ENCODE results near the gene TRIM47.
"Not testable (repeated sequence)": the region's sequence is repeated elsewhere in the genome, so short reads cannot be mapped to it uniquely, and the experiment has no call there.

TRIM47 gene

GRCh38 chr17:75891022-75891604 lies 12.7 kb upstream of the TRIM47 start:
- no peak for DNase-seq

DNA sequence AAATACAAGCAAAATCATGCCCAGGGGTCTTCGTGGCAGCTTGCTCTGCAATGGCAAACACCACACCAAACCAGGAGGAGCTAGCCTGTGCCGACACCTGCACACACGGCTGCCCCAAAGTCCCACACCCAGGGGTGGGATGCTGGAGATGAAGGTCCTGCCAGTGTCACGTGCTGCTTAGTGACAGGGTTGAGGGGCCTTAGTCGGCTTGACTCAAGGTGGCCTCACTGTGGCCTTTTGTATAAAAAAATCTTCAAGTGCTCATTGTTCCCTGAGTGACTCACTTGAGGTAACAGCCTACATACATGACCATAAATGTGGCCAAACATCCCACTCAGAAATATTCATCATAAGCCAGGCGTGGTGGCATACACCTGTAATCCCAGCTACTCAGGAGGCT lies 11.1 kb upstream of the TRIM47 start:
- DNase-seq: no peak

DNA sequence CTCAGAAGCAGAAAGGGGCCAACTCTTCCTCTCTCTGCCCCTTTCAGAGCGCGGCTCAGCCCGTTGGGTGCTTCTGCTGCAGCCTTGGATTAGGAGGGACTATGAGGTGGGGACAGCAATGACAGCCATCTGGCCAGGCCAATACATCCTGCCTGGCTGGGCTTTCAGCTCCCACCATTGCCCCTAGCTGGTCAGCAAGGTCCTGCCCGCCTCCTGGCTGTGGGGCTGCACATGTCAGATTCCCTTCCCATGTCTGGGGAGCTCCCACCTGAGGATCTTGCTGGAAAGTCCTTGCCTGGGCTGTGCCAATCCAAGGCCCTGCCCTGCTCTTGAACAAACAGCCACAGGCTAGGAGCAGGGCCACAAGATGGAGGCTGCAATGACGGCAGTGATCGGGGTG lies 10.1 kb upstream of the TRIM47 start:
- DNase-seq: no peak

GRCh38 chr17:75885860-75886259 lies 7.5 kb upstream of the TRIM47 start:
- not testable (repeated sequence) for DNase-seq

DNA sequence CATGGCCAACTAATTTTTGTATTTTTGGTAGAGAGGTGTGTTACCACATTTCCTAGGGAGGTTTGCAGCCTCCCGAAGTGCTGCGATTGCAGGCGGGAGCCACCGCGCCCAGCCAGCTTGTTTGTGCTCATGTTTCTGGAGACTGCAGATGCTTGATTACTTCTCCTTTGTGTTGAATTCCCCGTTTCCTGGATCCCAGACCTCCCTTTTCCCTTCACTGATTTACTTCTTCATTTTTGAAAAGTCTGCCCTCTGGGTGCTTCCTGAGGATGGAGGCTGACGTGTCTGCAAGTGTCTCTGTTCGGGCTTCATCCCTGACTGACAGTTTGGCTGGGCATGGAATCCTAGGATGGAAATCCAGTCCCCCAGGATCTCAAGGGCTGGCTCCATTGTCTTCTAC lies 7.0 kb upstream of the TRIM47 start:
- no peak for DNase-seq

DNA sequence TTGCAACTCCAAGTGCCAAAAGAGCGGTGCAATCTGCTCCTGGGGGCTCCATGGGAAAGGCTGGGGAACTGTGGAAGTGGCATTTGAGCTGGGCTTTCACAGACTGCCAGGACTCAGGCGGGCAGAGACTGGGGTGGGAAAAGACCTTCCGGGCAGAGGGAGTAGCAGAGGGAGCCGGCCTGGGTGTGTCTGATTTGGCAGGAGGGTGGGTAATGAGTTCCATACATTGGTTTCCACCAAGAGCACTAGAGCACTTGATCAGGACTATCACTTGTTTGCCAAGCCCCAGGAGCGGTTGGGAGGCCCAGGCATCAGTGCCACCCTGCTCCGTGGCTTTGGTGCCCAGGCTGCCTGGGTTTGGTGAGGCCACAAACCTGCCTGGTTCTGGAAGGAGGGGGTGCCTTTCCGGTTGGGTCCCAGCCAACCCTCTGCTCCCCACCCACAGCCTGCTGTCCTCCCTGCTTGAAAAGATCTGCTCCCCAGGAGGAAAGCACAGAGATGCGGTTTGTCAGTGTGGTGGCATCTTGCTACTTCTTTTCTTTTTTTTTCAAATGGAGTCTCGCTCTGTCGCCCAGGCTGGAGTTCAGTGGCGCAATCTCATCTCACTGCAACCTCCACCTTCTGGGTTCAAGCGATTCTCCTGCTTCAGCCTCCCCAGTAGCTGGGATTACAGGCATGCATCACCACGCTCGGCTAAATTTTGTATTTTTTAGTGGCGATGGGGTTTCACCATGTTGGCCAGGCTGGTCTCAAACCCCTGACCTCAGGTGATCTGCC lies 3.5 kb upstream of the TRIM47 start:
- no peak for DNase-seq

DNA sequence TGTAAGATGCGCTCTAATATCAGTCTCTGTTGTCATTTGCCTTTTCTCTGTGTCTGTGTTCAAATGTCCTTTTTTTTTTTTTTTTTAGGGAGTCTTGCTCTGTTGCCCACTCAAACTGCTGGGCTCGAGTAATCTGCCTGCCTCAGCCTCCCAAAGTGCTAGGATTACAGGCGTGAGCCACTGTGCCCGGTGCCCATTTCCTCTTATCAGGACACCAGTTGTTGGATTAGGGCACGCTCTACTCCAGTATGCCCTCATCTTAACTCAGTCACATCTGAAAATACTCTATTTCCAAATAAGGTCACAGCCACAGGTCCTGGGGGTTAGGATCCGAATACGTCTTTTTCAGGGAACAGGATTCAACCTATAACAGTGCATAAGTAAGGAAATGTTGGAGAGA lies 1.9 kb upstream of the TRIM47 start:
- DNase-seq: no peak

- DNase-seq: peak; percentile 87
Measured at GRCh38 chr17:75877752-75878173, 618 bp downstream of the TRIM47 start.

GRCh38 chr17:75876938-75877751 lies 1.2 kb downstream of the TRIM47 start:
- DNase-seq: peak; percentile 80

- DNase-seq: peak; percentile 85
Measured at GRCh38 chr17:75876190-75876937, 2.0 kb downstream of the TRIM47 start.

GRCh38 chr17:75875940-75876189 lies 2.5 kb downstream of the TRIM47 start:
- no peak for DNase-seq

DNA sequence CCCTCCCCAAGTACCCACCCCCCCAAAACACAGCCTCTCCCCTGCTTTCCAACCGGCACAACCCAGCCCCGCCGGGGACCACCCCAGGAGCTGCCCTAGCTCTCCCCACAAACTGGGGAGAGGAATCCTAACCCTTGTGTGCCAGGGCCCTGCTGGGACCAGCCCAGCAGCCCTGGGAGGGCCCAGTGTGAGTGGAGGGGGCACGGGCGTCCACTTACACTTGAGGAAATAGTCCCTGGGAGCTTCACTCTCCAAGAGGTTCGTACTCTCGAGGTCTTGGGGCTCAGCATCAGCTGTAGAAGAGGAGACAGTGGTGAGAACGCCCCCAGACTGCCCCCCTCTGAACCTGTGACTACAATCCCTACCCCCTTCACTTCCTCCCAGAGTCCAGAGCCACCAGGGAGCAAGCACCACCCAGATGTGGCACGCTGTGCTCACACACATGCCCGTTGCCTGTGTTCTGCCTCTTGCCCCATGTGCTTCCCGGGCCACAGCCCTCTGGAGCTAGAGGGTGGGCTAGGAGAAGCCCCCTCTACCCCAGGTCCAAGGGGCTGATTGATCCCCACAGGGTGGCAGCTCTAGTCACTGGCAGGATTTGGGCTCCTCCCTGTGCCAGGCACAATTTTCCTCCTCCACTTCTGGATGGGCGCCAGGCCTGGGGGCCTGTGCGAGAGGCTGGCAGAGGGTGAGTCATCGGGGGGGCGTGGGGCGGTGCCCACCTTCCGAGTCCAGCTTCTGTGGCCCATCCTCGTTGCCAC lies 3.0 kb downstream of the TRIM47 start:
- peak; percentile 58 for DNase-seq

DNA sequence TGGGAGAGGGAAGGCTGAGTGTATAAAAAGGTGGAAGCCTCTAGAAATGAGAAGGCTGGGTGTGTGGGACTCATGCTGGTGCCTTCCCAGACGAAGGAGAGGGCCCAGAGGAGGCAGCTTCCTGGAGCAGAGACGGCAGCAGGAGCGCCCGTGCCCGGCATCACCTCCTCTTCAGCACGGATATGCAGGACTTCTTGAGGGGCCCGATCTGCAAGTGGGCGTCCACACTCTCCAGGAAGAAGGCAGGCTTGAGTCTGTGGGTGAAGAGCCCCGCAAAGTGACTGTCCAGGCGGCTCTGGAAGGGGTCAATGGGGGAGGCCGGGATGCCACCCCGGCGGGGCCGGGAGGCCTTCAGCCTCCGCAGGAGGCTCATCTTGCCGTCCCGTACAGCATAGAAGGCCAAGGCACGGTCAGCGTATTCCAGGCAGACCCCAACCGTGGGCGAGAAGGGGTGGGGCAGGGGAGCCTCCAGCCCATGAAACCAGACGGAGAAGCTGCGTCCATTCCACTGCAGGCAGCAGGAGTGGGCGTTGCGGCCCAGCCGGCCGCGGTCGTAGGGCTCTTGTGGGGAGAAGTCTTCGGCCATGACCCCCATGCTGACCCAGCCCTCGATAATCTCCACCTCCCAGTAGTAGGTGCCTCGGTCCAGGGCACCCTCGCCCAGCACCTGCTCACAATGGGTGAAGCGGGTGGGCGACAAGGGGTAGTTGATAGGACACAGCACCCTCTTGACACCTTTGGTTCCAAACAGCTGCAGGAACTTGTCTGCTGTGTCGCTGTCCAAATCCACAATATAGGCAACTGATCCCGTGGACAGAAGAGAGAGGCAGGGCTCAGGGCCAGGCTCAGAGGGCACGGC lies 3.8 kb downstream of the TRIM47 start:
- no peak for DNase-seq

GRCh38 chr17:75873587-75874322 lies 4.6 kb downstream of the TRIM47 start:
- DNase-seq: no peak

DNA sequence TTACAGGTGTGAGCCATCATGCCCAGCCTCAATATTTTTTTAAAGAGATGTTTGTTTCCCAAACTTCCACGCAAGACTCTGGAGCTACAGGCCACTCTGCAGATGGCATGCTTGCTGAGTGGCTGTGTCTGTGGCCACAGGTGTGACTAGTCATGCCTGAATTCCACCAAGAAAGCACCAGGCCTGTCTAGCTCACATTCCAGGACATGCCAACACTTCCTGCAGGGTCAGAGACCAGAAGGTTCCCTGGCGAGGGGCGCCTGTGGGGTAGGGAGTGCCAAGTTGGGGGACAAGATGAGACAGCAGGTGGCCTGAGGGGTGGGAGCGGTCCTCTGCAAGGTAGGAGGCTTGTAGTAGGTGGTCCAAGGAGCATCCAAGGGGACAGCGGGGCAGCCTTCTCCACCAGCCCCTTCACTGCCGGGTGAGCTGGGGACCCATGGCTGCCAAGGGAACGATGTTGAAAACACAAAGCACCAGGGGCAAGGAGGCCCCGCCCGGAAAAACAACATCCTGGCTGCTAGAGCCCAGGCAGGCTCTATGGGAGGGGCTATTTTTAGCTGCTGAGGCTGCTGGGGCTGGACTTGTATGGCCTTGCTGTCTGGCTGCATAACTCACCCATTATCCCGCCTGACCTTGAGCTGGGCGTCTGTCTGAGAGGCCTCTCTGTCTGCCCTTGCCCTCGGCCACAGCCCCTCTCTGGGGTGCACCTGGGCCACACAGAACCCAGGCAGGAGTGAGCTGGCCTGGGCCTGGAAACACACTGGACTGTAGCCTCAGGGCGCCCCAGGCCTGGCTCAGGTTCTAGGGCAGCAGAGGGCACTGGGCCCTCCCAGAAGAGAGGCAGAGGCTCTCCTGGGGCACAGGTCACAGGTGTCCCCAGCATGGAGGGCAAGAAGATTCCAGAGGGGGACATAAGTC lies 5.7 kb downstream of the TRIM47 start:
- DNase-seq: no peak

- DNase-seq: not testable (repeated sequence)
Measured at GRCh38 chr17:75870228-75870627, 8.2 kb downstream of the TRIM47 start.

- no peak for DNase-seq
Measured at GRCh38 chr17:75869282-75870141, 8.9 kb downstream of the TRIM47 start.

- not testable (repeated sequence) for DNase-seq
Measured at GRCh38 chr17:75868730-75869281, 9.6 kb downstream of the TRIM47 start.

All from activated CD8-positive, alpha-beta memory T cell treated with anti-CD3 and anti-CD28 coated beads for 24 hours (primary cell).